Stomach (tissue), 4 donors: ENCODE data around the gene CDK9.

Experiments
- EP300 ChIP-seq: sonication (generic); formaldehyde crosslinking; IDR thresholded peaks from one replicate; pipeline ENCODE4 v1.6.1; 2017; ENCODE audit warnings: antibody characterized with exemption
- POLR2A ChIP-seq, 4 donors: fragments of 450-650 bp; IDR thresholded peaks; one replicate each; pipeline ENCODE4 v1.6.1; 2016; ENCODE audit warnings: antibody characterized with exemption in 4 of 4, control low read depth in 2 of 4, mild to moderate bottlenecking in 1 of 4, moderate library complexity in 1 of 4
- POLR2AphosphoS5 ChIP-seq, 3 donors: sonication (generic); formaldehyde crosslinking; IDR thresholded peaks; one replicate each; pipeline ENCODE4 v1.6.1; 2016; ENCODE audit warnings: antibody characterized with exemption in 3 of 3
- TF ChIP-seq, protein P1 (sequence below), 7 experiments: fragments of 450-650 bp in 4 of 7; fragments of 200-600 bp in 3 of 7; sonication (generic) in 3 of 7; IDR thresholded peaks; one replicate each; pipeline ENCODE4 v1.5.1; 2016 to 2019; ENCODE audit warnings: antibody characterized with exemption in 7 of 7, control low read depth in 2 of 7, mild to moderate bottlenecking in 1 of 7

DNA sequence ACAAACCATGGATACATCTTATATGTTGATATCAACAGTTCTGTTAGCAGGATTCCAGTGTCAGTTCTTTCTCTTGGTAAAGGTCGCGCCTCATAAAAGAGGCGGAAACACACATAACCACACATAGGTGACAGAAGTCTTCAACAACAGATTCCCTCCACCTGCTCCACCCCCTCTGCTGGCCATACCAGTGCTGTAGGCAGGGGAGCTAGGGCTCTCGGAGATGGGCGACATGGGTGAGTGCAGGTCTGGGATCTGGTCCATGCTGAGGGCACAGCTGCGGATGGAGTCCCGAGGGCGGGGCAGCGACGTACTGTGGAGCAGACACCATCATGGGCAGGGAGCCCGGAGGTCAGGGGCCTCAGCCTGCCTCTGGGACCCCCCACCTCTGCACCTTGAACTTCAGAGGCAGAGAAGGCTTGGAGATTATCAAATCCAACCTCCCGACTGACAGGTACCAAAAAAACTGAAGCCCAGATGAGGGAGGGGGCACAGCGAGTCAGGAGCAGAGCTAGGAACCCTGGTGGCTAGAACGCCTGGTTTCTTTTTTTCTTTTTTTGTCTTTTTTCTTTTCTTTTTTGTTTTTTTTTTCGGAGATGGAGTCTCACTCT lies 38.8 kb upstream of the CDK9 start:
- TF ChIP-seq, protein P1, sequence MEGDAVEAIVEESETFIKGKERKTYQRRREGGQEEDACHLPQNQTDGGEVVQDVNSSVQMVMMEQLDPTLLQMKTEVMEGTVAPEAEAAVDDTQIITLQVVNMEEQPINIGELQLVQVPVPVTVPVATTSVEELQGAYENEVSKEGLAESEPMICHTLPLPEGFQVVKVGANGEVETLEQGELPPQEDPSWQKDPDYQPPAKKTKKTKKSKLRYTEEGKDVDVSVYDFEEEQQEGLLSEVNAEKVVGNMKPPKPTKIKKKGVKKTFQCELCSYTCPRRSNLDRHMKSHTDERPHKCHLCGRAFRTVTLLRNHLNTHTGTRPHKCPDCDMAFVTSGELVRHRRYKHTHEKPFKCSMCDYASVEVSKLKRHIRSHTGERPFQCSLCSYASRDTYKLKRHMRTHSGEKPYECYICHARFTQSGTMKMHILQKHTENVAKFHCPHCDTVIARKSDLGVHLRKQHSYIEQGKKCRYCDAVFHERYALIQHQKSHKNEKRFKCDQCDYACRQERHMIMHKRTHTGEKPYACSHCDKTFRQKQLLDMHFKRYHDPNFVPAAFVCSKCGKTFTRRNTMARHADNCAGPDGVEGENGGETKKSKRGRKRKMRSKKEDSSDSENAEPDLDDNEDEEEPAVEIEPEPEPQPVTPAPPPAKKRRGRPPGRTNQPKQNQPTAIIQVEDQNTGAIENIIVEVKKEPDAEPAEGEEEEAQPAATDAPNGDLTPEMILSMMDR (IDR thresholded peaks at IDR 0.05) = no peak
- TF ChIP-seq POLR2A (IDR thresholded peaks at IDR 0.05) = no peak
- no peak for TF ChIP-seq EP300
- no peak for TF ChIP-seq POLR2AphosphoS5 (IDR thresholded peaks at IDR 0.05)
